ENCODE results near the gene GPR84. TPM values are rescaled to one million over a fixed set of nuclear protein-coding genes. Genes with fewer than 3 reads are reported as not detected.
"Not testable (repeated sequence)": the region's sequence is repeated elsewhere in the genome, so short reads cannot be mapped to it uniquely, and the experiment has no call there.

The GPR84 gene
- total RNA-seq, 1 donor from 2014 or later = not detected

DNA sequence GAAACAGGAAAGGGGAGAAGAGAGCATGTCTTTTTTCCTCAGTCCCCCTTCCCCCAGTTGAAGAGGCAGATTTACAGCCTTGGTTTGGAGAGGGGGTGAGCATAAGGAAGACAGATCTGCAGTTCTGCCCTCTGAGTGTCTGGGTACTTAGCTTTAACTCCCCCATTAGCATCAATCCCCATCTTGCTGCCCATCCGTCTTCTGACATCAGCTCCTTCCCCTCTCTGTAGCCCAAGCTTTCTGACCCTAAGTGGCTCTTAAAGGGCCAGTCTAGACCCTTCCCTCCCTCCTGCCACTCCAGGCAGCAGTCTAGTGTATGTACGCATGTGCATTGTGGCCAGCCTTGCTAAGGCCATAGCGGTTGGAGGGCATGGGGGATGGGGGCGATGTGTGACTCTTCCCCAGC lies 7.3 kb downstream of the GPR84 start:
- no peak for DNase-seq (ENCODE audit: extremely low read depth, low read depth, low spot score)

DNA sequence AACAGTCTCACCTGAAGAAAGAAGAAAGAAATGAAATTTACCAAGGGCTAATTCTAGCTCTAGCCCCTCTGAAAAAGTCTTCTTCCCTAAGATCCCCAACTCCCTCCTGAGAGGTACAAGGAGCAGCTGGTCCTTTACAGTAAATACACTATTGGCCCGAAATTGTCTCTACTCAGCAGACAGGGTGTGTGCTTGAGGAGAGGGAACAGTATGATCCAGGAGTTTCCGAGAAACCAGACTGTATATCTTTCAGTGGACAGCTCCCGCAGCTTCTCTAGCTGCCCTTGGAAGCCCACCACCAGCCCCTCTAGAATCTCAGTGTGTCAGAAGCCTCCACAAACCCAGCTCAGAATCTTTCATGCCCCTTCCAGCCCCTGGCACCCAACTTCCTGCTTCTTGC lies 8.1 kb downstream of the GPR84 start:
- no peak for DNase-seq (ENCODE audit: extremely low read depth, low read depth, low spot score)

DNA sequence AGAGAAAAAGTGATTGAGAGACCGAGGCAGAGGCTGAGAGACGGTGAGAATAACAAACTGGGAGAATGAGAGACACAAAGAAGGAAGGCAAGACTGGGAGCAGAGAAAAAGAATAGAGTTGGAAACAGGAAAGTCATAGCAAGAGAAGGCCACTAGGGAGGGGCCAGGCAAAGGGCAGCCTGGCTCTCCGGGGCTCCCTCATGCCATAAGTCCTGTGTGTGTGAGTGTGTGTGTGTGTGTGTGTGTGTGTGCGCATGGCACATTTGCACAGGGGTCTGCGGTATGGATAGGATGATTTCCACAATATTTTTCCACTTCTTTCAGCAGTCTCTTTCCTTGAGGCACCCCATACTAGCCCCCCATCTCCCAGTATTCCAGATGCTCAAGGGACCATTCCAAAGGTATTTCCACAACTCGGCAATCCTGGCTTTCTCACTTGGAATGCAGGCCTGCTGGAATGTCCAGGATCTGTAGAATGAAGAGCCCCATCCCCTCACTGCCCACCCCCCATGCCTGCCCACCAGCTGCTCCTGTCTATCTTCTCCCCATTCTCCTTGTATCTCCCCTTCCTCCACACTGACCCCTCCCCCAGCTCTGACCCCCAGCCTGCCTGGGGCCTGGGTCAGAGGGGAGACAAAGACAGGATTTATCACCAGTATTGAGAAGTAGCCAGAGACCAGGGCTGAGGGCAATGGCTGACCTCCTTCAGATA lies 9.0 kb downstream of the GPR84 start:
- no peak for DNase-seq (ENCODE audit: extremely low read depth, low read depth, low spot score)

- DNase-seq (ENCODE audit: extremely low read depth, low read depth, low spot score) = not testable (repeated sequence)
These were observed 10.0 kb downstream of the GPR84 start for GRCh38 chr12:54354271-54354670.

GRCh38 chr12:54352891-54353874 lies 11.1 kb downstream of the GPR84 start:
- no peak for DNase-seq (ENCODE audit: extremely low read depth, low read depth, low spot score)

GRCh38 chr12:54352022-54352531 lies 12.2 kb downstream of the GPR84 start:
- no peak for DNase-seq (ENCODE audit: extremely low read depth, low read depth, low spot score)

GRCh38 chr12:54351341-54351740 lies 12.9 kb downstream of the GPR84 start:
- DNase-seq (ENCODE audit: extremely low read depth, low read depth, low spot score) = no peak

DNA sequence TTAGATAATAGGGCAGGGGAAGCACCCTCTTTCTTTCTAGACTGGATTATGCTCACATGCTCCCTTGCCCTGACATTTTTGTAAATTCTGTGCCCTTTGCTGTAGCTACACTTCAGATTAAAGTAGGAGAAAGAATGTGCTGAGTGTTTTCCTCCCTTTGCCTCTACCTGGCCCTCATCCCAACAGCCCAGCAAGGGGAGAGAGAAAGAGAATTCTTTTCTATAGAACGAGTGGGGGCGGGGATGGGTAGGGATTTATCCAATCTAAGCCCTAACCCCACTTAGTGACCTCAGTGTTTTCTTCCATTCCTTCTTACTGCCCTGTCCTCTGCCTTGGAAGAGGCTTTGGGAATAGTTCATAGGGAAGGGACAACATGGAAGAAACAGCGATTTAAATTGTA lies 13.5 kb downstream of the GPR84 start:
- no peak for DNase-seq (ENCODE audit: extremely low read depth, low read depth, low spot score)

DNA sequence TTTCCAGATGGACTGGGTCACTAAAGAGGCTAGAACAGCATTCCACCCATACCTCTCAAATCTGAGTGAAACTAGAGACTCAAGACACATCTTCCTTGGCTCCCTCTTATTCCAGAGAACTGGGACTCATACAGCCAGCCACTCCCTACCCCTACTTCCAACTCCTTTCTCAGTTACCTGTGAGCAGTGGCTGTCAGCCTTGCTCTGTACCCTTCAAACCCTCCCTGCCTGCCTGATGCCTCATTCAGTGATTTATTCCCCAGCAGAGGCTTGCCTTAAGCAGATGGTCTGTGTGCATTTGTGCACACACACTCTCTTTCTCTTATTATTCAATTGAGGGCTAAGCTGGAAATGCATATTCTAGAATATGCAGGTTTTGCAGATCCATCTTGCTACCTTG lies 14.6 kb downstream of the GPR84 start:
- no peak for DNase-seq (ENCODE audit: extremely low read depth, low read depth, low spot score)

DNA sequence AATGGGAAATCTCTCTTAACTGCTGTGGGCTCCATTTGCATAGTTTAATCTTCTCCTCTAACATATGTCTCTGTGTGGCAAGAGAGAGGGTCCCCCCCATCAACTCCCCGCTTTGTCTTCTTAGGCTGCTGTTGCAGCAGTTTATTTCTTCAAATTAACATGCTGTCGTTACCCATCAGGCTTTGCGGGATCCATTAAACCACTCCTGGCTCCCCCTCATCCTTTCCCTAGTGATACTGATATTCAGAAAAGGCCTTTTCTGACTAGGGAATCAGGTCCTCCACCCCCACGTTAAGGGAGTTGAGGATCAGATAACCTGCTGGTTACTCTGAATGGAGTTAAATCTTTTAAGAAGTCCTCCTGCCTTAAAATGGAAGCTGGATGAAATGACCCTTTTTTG lies 15.2 kb downstream of the GPR84 start:
- no peak for DNase-seq (ENCODE audit: extremely low read depth, low read depth, low spot score)

- DNase-seq (ENCODE audit: extremely low read depth, low read depth, low spot score) = no peak
These were observed 22.6 kb downstream of the GPR84 start for GRCh38 chr12:54341378-54342300.

GRCh38 chr12:54340846-54341245 lies 23.4 kb downstream of the GPR84 start:
- no peak for DNase-seq (ENCODE audit: extremely low read depth, low read depth, low spot score)

DNA sequence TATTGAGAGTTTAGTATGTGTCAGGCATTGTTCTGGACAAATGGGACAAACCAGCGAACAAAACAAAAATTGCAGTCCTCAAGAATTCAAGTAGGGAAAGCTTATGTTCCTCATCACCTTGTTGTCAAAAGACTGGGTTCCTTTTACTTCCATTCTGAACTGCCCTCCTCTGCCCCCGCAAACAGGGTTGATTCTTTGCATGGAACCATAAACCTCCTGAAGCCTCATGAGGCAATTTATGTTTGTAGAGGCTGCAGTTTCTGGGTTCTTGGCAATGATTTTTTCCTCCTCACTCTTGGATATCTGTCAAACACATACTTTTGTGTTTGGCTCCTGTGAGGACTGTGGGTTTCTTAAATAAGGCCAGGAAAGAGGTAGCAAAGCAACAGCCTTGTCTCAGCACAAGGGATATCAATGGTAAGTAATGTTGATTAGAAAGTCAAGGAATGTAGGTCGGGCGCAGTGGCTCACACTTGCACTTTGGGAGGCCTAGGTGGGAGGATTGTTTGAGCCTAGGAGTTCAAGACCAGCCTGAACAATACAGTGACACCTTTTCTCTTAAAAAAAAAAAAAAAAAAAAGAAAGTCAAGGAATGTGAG lies 25.5 kb downstream of the GPR84 start:
- no peak for DNase-seq (ENCODE audit: extremely low read depth, low read depth, low spot score)

DNA sequence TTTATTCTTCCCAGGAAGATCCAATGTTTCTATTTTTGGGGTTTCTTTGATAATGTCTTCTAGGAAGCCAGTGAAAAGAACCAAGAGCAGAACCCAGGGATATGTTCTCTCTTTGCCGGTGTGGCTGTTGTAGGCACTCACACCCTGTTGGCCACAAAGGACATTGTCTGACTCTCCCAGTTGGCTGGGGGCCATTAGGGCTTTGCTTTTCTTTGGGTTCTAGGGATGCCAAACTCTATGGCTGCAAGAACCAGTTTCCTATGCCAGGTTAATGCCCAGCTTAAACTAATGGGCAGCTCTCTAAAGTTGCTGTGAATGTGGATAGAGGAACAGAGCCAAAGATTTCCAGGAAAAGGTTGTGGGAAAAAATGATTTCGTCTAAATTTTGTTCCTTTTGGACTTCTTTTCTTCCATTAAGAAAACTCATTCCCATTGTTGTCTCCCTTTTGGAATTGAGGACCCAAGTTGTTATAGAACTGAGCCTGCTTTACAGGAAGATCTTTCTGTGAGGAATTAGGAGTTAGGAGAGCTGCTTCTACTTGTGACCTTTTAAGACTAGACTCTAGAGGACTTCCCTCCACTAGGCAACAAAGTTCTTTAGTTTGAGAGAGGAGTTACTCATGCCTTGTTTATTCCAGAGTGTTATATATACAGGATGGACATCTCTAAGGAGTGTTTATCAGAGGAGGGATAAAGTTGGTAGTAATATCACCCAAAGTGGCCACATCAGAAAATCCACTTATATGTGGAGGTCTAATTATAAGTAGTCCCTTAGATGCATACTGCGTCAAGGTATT lies 26.2 kb downstream of the GPR84 start:
- DNase-seq (ENCODE audit: extremely low read depth, low read depth, low spot score) = no peak

DNA sequence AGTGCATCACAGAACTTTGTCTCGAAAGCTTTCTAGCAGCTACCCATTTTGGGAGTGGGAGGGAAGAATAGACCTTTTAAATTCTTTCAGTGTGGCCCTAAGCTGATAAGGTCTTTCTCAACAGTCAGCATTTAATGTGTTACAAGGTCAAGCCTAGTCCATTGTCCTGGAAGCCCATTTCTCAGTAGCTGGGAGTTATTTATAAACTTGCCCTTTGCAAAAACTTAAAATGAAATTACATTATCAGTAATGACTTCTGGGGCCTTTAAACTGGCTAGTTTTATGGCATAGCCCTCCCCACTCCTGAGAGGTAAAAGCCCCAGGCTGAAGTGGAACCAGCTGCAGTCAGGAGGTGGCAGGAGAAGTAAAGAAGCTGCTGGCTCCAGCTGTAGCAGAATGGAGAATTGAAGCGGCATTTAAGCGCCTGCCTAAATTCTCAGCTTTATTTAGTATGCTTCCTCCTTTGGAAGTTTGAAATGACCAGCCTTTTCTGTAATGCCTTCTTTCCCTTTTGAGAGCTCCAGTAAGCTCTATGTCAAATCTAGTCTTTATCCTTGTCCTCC lies 26.9 kb downstream of the GPR84 start:
- no peak for DNase-seq (ENCODE audit: extremely low read depth, low read depth, low spot score)

DNA sequence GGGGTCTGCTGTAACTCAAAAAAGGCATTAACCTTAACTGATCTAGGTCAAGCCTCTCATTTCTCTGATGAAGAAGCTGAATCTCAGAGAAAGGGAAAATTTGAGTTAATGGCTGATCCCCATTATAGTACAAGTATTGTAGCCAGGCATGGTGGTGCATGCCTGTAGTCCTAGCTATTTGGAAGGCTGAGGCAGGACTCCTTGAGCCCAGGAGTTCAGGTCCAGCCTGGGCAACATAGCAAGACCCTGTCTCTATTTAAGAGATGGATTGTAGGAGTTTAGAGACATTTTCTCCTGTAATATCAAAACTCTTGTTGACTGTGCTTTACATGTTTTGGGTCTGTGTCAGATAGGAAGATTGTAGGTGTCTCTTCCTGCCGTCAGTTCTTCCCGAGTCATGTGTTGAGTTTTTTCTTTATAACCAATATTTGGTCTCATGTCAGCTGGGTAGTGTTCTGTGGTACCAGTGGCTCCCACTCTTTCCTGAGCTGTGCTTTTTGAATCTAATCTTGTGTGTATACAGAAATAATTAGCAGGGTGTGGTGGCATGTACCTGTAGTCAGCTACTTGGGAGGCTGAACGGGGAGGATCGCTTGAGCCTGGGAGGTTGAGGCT lies 30.8 kb downstream of the GPR84 start:
- no peak for DNase-seq (ENCODE audit: extremely low read depth, low read depth, low spot score)

DNA sequence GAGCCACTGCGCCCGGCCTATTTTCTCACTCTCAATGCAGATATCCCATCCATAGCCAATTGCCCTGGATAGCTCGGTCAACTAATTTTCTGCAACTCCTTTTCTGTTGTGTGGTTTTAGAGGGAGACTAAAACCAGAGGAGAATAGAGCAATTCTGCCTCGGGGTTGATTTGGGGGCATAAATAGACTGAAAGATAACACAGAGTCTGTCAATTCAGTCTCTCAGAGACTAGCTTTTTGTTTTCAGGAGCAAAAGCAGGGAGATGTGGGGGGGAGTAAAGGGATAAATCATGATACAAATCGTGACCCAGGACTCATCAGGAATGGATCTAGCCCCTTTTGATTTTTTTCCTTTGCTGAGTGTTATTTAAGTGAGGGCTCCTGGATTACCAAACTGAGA lies 32.8 kb downstream of the GPR84 start:
- DNase-seq (ENCODE audit: extremely low read depth, low read depth, low spot score) = no peak

- no peak for DNase-seq (ENCODE audit: extremely low read depth, low read depth, low spot score)
These were observed 33.8 kb downstream of the GPR84 start for GRCh38 chr12:54330442-54330841.

- DNase-seq (ENCODE audit: extremely low read depth, low read depth, low spot score) = no peak
These were observed 34.5 kb downstream of the GPR84 start for GRCh38 chr12:54329759-54330158.

All from glomerular endothelial cell (primary cell).